Liver (tissue), 9 donors: ENCODE data around the gene ARTN. TPM values are rescaled to one million over a fixed set of nuclear protein-coding genes. Genes with fewer than 3 reads are reported as not detected.

ENCODE experiments used
- DNase-seq: peaks from one replicate; pipeline ENCODE4 v3.0.0-alpha.2; 2017; ENCODE audit warnings: low spot score
- H3K27ac ChIP-seq, 2 donors: one replicate each; pipeline ENCODE4 v1.7.0; 2013; ENCODE audit warnings: inconsistent platforms in 2 of 2, low read length in 2 of 2, control low read depth in 1 of 2, low read depth in 1 of 2, mild to moderate bottlenecking in 1 of 2
- H3K27me3 ChIP-seq, 4 donors: one replicate each; pipeline versions ENCODE4 v1.6.1 to v1.7.0; 2013; ENCODE audit warnings: low read length in 3 of 4, inconsistent platforms in 1 of 4, mild to moderate bottlenecking in 1 of 4, moderate library complexity in 1 of 4; ENCODE audit not compliant: control insufficient read depth in 4 of 4, insufficient read depth in 4 of 4
- H3K36me3 ChIP-seq, 4 donors: one replicate each; pipeline versions ENCODE4 v1.6.1 to v1.7.0; 2013; ENCODE audit warnings: low read length in 3 of 4, mild to moderate bottlenecking in 3 of 4, low read depth in 1 of 4, moderate library complexity in 1 of 4; ENCODE audit not compliant: control insufficient read depth in 4 of 4, insufficient read depth in 3 of 4
- H3K4me1 ChIP-seq, 4 donors: one replicate each; pipeline versions ENCODE4 v1.6.1 to v1.7.0; 2013; ENCODE audit warnings: low read length in 3 of 4, mild to moderate bottlenecking in 3 of 4, moderate library complexity in 1 of 4; ENCODE audit not compliant: control insufficient read depth in 4 of 4, insufficient read depth in 4 of 4
- H3K4me3 ChIP-seq, 3 donors: one replicate each; pipeline versions ENCODE4 v1.6.1 to v1.7.0; 2013; ENCODE audit warnings: low read length in 3 of 3, control low read depth in 1 of 3, low read depth in 1 of 3, mild to moderate bottlenecking in 1 of 3
- H3K9ac ChIP-seq, 2 donors: one replicate each; pipeline ENCODE4 v1.7.0; 2013; ENCODE audit warnings: low read length in 2 of 2, mild to moderate bottlenecking in 2 of 2, moderate library complexity in 2 of 2, control low read depth in 1 of 2, low read depth in 1 of 2
- H3K9me3 ChIP-seq, 4 donors: one replicate each; pipeline versions ENCODE4 v1.6.1 to v1.7.0; 2013; ENCODE audit warnings: low read length in 3 of 4; ENCODE audit not compliant: control insufficient read depth in 4 of 4
- ATF3 ChIP-seq: IDR thresholded peaks from 2 replicates; pipeline ENCODE4 v1.6.1; 2016; ENCODE audit warnings: antibody characterized with exemption
- CTCF ChIP-seq: fragments of 150-350 bp; IDR thresholded peaks from 2 replicates; pipeline ENCODE4 v1.5.1; 2017; ENCODE audit warnings: improper control_type of control experiment, low read depth, low read length; ENCODE audit not compliant: missing input control
- EGR1 ChIP-seq, 2 donors: IDR thresholded peaks; 2 replicates each; pipeline ENCODE4 v1.6.1; 2016 to 2018; ENCODE audit warnings: antibody characterized with exemption in 2 of 2, low read depth in 2 of 2
- FOXA1 ChIP-seq: IDR thresholded peaks from 2 replicates; pipeline ENCODE4 v1.6.1; 2016; ENCODE audit warnings: antibody characterized with exemption
- FOXA2 ChIP-seq: IDR thresholded peaks from 2 replicates; pipeline ENCODE4 v1.6.1; 2016; ENCODE audit warnings: antibody characterized with exemption
- GABPA ChIP-seq, 2 donors: IDR thresholded peaks in 1 of 2; conservative IDR thresholded peaks in 1 of 2; 2 replicates each; pipeline ENCODE4 v1.6.1; 2016; ENCODE audit warnings: antibody characterized with exemption in 2 of 2, mild to moderate bottlenecking in 1 of 2, moderate library complexity in 1 of 2
- HNF4A ChIP-seq, 2 donors: conservative IDR thresholded peaks; 2 replicates each; pipeline ENCODE4 v1.6.1; 2016; ENCODE audit warnings: antibody characterized with exemption in 2 of 2, mild to moderate bottlenecking in 2 of 2
- HNF4G ChIP-seq: IDR thresholded peaks from 2 replicates; pipeline ENCODE4 v1.6.1; 2016; ENCODE audit warnings: antibody characterized with exemption
- JUND ChIP-seq, 2 donors: IDR thresholded peaks; 2 replicates each; pipeline ENCODE4 v1.6.1; 2016; ENCODE audit warnings: antibody characterized with exemption in 2 of 2
- MAX ChIP-seq: IDR thresholded peaks from 2 replicates; pipeline ENCODE4 v1.6.1; 2016; ENCODE audit warnings: antibody characterized with exemption
- NR2F2 ChIP-seq: IDR thresholded peaks from 2 replicates; pipeline ENCODE4 v1.6.1; 2016; ENCODE audit warnings: antibody characterized with exemption
- RAD21 ChIP-seq, 2 donors: IDR thresholded peaks; 2 replicates each; pipeline ENCODE4 v1.6.1; 2016; ENCODE audit warnings: antibody characterized with exemption in 2 of 2, mild to moderate bottlenecking in 2 of 2
- REST ChIP-seq: IDR thresholded peaks from 2 replicates; pipeline ENCODE4 v1.6.1; 2016; ENCODE audit warnings: antibody characterized with exemption, mild to moderate bottlenecking
- RXRA ChIP-seq, 2 donors: IDR thresholded peaks; 2 replicates each; pipeline ENCODE4 v1.6.1; 2017 to 2018; ENCODE audit warnings: antibody characterized with exemption in 2 of 2, mild to moderate bottlenecking in 1 of 2
- SP1 ChIP-seq: IDR thresholded peaks from 2 replicates; pipeline ENCODE4 v1.6.1; 2018; ENCODE audit warnings: antibody characterized with exemption, mild to moderate bottlenecking
- TAF1 ChIP-seq: conservative IDR thresholded peaks from 2 replicates; pipeline ENCODE4 v1.6.1; 2016; ENCODE audit warnings: antibody characterized with exemption, mild to moderate bottlenecking
- YY1 ChIP-seq: IDR thresholded peaks from 2 replicates; pipeline ENCODE4 v1.6.1; 2016; ENCODE audit warnings: antibody characterized with exemption, mild to moderate bottlenecking
- ZBTB33 ChIP-seq: IDR thresholded peaks from 2 replicates; pipeline ENCODE4 v1.6.1; 2016; ENCODE audit warnings: antibody characterized with exemption
- WGBS: extraction: QIAGEN DNeasy Blood & Tissue Kit; methylation state at CpG from one replicate; pipeline ENCODE4 v1.1.7; 2013; 5-methylcytosine and 5-hydroxymethylcytosine counted together
- polyA plus RNA-seq, 2 donors: library from polyadenylated mRNA; stranded (reverse) in 1 of 2; unstranded in 1 of 2; fragments of 200-250 nt in 1 of 2; fragments of >200 nt in 1 of 2; fragmentation: Nextera tagmentation in 1 of 2; extraction: Ambion mirVana in 1 of 2; gene quantifications; one replicate each; pipeline versions ENCODE4 v1.2.1 to v1.2.3, GENCODE V29; 2013 to 2015
- total RNA-seq, 2 donors: library from RNA; depleted of rRNA; stranded (reverse); fragments of >200 nt; gene quantifications; one replicate each; pipeline ENCODE4 v1.2.3, GENCODE V29; 2014
- donor health status: healthy.
- donor health status: healthy.
- donor health status: healthy.
- donor health status: healthy.
- donor health status: healthy.

Gene ARTN
- total and polyA plus RNA-seq, 4 donors: 0.05 to 0.08 TPM; not detected in 2

GRCh38 chr1:43910343-43910742, 23.3 kb upstream of the ARTN start:
- no peaks in the 10 kb centered on the region for H3K9me3 ChIP-seq
- H3K36me3 ChIP-seq: peaks cover 0 to 6% (median 0%) of the 10 kb centered on the region in 4 donors
- 91% methylated on average over 1 of the region's 1 CpG for WGBS
- H3K27me3 ChIP-seq: no peaks in the 10 kb centered on the region
- no peak overlapping the region for H3K4me3 ChIP-seq
- H3K9ac ChIP-seq: no peak overlapping the region
- DNase-seq: no peak
- no peaks in the 10 kb centered on the region for H3K4me1 ChIP-seq
- H3K27ac ChIP-seq: no peak overlapping the region
- TF ChIP-seq TAF1 (no peak), CTCF (no peak), GABPA (IDR thresholded peaks at IDR 0.05 in 1 of 2, conservative IDR thresholded peaks at IDR 0.05 in 1 of 2) (no peak), ATF3 (no peak), HNF4A (conservative IDR thresholded peaks at IDR 0.05) (no peak), RAD21 (IDR thresholded peaks at IDR 0.05) (no peak), REST (no peak), RXRA (IDR thresholded peaks at IDR 0.05) (no peak), FOXA1 (no peak), MAX (no peak), SP1 (no peak), NR2F2 (no peak), YY1 (no peak), JUND (IDR thresholded peaks at IDR 0.05) (no peak), EGR1 (IDR thresholded peaks at IDR 0.05; ENCODE audit: low read depth in 2 of 2) (no peak), FOXA2 (no peak), ZBTB33 (no peak), HNF4G (no peak)
